HG03575 (cell line): ENCODE measurements around the gene NHLRC2.

Experiments used
- ATAC-seq: cut with Tn5 transposase; IDR thresholded peaks from one replicate; pipeline ENCODE4 v1.9.1; 2021; ENCODE audit not compliant: unreplicated experiment, insufficient number of reproducible peaks, low FRiP score; ENCODE audit errors: extremely low read depth

NHLRC2 gene

GRCh38 chr10:113958631-113959382, 104.3 kb downstream of the NHLRC2 start:
- no peak for ATAC-seq

DNA sequence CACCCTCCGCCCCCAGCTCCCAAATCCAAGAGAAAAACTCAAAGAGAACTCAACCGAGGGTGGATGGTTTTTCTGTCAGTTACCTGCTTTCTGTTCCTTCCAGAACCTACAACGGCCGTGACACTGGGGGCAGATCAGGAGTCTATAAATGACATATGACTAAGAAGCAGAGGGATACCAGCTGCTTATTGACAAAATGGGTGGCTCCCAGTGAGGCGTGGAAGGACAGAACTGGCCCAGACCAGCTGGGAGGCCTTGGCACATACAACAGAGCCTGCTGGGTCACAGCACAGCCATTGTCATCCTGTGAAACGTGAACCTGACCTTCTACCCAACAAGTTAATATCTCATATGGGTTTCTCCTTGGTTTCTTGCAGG, 104.9 kb downstream of the NHLRC2 start:
- peak; percentile 33 for ATAC-seq

- ATAC-seq: no peak
Measured at GRCh38 chr10:113960617-113961181, 106.2 kb downstream of the NHLRC2 start.

DNA sequence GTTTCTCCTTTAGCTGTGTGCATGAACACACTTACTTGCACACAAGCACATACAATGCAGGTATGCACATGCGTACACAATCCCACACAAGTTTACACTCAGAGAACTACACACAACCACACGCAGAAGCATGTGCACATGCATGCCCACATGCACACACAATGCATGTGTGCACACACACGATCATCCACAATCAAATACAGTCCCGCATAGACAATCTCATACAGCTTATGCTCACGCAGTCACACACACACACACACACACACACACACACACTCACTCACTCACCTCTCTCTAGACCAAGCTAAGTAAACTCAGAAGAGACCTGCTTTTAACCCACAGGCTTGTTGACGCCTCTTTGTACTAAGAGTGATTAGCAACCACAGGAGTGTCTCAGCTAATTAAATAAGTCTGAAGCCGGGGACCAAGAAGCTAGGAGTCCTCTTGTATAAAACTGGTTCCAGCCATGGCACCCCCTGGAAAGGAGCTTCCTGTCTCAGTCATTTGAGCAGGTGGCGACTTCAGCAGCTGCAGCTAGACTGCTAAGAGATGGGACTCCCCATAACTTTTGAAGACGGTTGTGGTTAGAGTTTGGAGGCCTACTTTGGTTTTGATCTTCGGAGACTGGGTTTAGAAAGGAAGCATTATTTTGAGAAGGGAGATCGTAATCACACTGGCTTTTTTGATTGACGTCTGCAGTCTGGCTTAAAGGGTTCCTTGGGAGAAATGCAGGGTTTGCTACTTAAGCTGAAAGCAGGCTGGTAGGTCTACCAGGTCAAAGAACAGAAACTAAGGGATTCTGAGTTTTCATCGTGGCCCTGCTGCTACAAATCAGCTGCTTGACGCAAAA, 106.9 kb downstream of the NHLRC2 start:
- peak; percentile 39 for ATAC-seq

DNA sequence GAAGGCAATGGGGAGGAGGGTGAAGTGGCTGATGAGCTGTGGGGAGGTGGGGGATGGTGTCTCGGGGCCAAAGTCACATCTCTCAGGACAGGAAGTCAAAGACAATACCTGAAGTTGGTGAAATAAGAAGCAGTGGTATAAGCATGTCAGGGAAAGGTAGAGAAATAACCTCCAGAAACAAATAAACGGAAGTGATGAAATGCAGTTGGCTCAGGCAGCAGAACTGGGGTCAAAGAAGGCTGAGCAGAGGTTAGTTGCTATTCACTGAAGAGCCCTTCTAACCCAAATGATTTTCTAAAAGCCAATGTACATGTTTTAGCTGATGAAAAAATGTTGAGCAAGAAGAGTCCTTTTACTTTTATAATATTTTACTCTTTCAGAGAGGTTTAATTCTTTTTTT, 110.6 kb downstream of the NHLRC2 start:
- ATAC-seq: no peak

DNA sequence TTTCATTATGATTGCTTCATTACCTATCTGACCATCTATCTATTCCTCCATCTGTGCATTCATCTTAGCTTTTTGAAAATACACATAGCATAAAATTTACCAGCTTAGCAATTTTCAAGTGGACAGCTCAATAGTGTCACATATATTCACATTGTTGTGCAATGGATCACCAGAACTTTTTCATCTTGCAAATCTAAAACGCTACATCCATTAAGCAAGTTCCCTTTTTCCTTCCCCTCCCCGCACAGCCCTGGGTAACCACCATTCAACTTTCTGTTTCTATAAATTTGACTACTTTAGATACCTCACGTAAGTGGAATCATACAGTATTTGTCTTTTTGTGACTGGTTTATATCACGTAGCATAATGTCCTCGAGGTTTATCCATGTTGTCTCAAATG, 111.2 kb downstream of the NHLRC2 start:
- ATAC-seq: no peak
